PC-9 (cell line): ENCODE measurements around the gene CBR1. TPM values are rescaled to one million over a fixed set of nuclear protein-coding genes. Genes with fewer than 3 reads are reported as not detected.

Source experiments
- BruUV-seq: library from RNA; stranded (reverse); fragments of 400-500 nt; replicated peaks from 2 replicates; lab custom pipeline; 2021; lab: Mats Ljungman, UMichigan
- CTCF ChIA-PET: fragments of 300-600 bp; sonication (Branson Sonifier 250); formaldehyde crosslinking; loops from one replicate; lab custom pipeline; 2022; ENCODE audit warnings: antibody characterized with exemption; lab: Charles Lee
- POLR2A ChIA-PET: fragments of 300-600 bp; sonication (Branson Sonifier 250); formaldehyde crosslinking; loops from one replicate; lab custom pipeline; 2022; ENCODE audit warnings: antibody characterized with exemption; ENCODE audit not compliant: unreplicated experiment; lab: Charles Lee
- DNase-seq, 2 experiments: peaks; one replicate each; pipeline versions ENCODE4 v3.0.0 to v3.0.0-alpha.2; 2015 to 2022; ENCODE audit warnings: mixed read lengths in 1 of 2
- H2AFZ ChIP-seq: fragments of 200-600 bp; sonication (generic); 2 replicates; pipeline ENCODE4 v1.8.1; 2017; ENCODE audit warnings: antibody characterized with exemption
- H3F3A ChIP-seq: fragments of 200-600 bp; sonication (generic); 2 replicates; pipeline ENCODE4 v1.8.1; 2017; ENCODE audit warnings: antibody characterized with exemption, mild to moderate bottlenecking, low read depth; ENCODE audit not compliant: insufficient read depth
- H3K27ac ChIP-seq: fragments of 200-600 bp; sonication (generic); 2 replicates; pipeline ENCODE4 v1.6.1; 2016; ENCODE audit warnings: mixed run types
- H3K27me3 ChIP-seq: fragments of 200-600 bp; sonication (generic); 2 replicates; pipeline ENCODE4 v1.6.1; 2016; ENCODE audit warnings: low read depth, mixed run types; ENCODE audit not compliant: insufficient read depth
- H3K36me3 ChIP-seq: fragments of 200-600 bp; sonication (generic); 2 replicates; pipeline ENCODE4 v1.6.1; 2016; ENCODE audit warnings: low read depth, mixed run types
- H3K4me1 ChIP-seq: fragments of 200-600 bp; sonication (generic); replicated peaks from 2 replicates; pipeline ENCODE4 v1.6.1; 2016; ENCODE audit warnings: mixed run types; ENCODE audit not compliant: insufficient read depth
- H3K4me2 ChIP-seq: fragments of 200-600 bp; sonication (generic); 2 replicates; pipeline ENCODE4 v1.6.1; 2017; ENCODE audit warnings: mixed run types
- H3K4me3 ChIP-seq: fragments of 200-600 bp; sonication (generic); 2 replicates; pipeline ENCODE4 v1.6.1; 2016; ENCODE audit warnings: mixed run types
- H3K79me2 ChIP-seq: fragments of 200-600 bp; sonication (generic); 2 replicates; pipeline ENCODE4 v1.6.1; 2017; ENCODE audit warnings: low read depth, mixed run types
- H3K9me2 ChIP-seq: fragments of 200-600 bp; sonication (generic); 2 replicates; pipeline ENCODE4 v1.8.1; 2017; ENCODE audit warnings: mild to moderate bottlenecking; ENCODE audit not compliant: insufficient read depth
- H3K9me3 ChIP-seq: fragments of 200-600 bp; sonication (generic); 2 replicates; pipeline ENCODE4 v1.8.1; 2016; ENCODE audit warnings: low read depth; ENCODE audit not compliant: insufficient read depth
- H4K20me1 ChIP-seq: fragments of 200-600 bp; sonication (generic); 2 replicates; pipeline ENCODE4 v1.8.1; 2017; ENCODE audit not compliant: insufficient read depth
- EZH2 ChIP-seq: fragments of 200-600 bp; sonication (generic); IDR thresholded peaks from 2 replicates; pipeline ENCODE4 v1.8.0; 2017; ENCODE audit warnings: antibody characterized with exemption, low read depth
- intact Hi-C: fragments of 100-400 bp; cut with micrococcal nuclease; formaldehyde crosslinking; loops from one replicate; pipeline ENCODE4 v1.10.0; 2022; ENCODE audit not compliant: unreplicated experiment
- total RNA-seq: library from RNA; stranded (reverse); gene quantifications from 2 replicates; pipeline ENCODE4 v1.2.3, GENCODE V29; 2021
- TF ChIP-seq, protein P1 (sequence below): fragments of 200-600 bp; sonication (generic); conservative IDR thresholded peaks from 2 replicates; pipeline ENCODE4 v1.6.1; 2017; ENCODE audit warnings: mixed run types, antibody characterized with exemption, mild to moderate bottlenecking, moderate library complexity

CBR1 gene
- total RNA-seq, 1 experiment from 2014 or later: 80.2 TPM

DNA sequence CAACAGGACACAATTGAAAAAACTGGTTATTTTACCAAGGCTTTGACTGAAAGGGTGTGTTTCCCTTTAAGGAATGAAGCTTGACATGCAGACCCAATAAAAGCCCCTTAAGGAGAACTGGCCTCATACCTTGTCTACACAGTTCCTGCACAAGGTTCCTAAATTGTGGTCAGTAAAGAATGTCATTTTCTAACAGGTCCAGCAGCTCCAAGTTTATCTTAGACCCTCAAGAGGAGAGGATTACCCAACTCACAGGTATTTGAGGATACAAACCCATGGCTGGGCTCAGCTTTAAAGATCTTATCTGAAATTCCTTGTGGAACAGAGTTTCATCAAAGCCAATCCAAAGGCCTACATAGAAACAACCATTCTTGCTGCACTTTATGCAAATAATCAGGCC lies 33.6 kb downstream of the CBR1 start:
- peak in 1 of 2 experiments; percentile 43 for DNase-seq
- ChIA-PET POLR2A (no interaction called here), CTCF (interaction anchor here (0.6 to 0.8 kb wide), 2 partner anchors 10 kb away, joined by 3 read pairs; no protein-coding TSS in a partner anchor)
- Histone ChIP-seq H2AFZ (no peak overlapping the region), H3K4me2 (no peak overlapping the region), H3K9me3 (no peaks in the 10 kb centered on the region), H4K20me1 (no peaks in the 10 kb centered on the region), H3K4me3 (no peak overlapping the region), H3K79me2 (no peaks in the 10 kb centered on the region), H3F3A (no peaks in the 10 kb centered on the region), H3K27ac (no peak overlapping the region), H3K9me2 (no peaks in the 10 kb centered on the region), H3K27me3 (no peaks in the 10 kb centered on the region), H3K4me1 (no peaks in the 10 kb centered on the region), H3K36me3 (no peaks in the 10 kb centered on the region)
- BruUV-seq: no TSS peak
- intact Hi-C loops: no loop called here
- TF ChIP-seq, protein P1, sequence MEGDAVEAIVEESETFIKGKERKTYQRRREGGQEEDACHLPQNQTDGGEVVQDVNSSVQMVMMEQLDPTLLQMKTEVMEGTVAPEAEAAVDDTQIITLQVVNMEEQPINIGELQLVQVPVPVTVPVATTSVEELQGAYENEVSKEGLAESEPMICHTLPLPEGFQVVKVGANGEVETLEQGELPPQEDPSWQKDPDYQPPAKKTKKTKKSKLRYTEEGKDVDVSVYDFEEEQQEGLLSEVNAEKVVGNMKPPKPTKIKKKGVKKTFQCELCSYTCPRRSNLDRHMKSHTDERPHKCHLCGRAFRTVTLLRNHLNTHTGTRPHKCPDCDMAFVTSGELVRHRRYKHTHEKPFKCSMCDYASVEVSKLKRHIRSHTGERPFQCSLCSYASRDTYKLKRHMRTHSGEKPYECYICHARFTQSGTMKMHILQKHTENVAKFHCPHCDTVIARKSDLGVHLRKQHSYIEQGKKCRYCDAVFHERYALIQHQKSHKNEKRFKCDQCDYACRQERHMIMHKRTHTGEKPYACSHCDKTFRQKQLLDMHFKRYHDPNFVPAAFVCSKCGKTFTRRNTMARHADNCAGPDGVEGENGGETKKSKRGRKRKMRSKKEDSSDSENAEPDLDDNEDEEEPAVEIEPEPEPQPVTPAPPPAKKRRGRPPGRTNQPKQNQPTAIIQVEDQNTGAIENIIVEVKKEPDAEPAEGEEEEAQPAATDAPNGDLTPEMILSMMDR: no peak
- TF ChIP-seq EZH2: no peak

DNA sequence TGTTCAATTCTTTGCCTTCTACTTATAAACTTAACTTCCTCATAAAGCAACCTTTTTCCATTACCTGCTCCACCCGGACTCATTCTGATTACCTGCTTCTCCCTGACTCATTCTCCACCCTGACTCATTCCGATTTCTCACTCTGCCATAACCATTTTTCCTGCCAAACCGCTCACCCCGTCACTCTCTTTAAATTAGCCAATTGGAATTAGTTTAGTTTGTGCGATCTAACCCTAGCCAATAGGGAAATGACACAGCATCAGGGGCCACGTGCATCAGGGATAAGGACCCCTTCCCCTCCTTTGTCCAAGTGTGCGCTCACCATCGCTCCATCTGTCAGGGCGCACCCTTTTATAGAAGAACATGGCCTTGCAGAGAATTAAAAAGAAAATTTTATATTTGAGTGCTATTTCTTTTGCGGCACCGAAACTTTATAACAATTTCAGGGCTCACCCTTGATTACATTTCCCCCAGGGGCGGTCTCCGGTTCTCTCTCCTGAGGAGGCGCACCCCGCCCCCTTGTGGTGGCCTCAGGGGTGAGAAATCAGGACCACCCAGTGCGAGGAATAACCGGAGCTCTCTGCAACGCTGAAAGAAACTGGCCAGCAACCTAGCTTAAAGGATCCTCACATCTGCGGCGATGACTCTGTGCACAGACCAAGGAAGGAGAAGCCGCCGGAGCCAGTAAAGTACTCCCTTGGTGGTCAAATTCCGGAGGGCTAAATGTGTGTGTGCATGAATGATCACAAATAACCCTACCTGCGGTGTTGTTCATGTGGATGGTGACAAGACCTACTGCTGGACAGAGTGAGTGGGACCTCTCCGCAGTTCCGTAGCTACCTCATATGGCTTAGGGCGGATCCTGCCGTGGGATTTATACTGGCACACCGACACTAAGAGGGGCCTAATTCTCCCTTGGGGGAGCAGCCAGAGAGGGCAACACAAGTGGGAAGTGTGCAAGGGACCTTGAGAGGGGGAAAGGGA lies 34.8 kb downstream of the CBR1 start:
- H4K20me1 ChIP-seq: no peaks in the 10 kb centered on the region
- H3K36me3 ChIP-seq: no peaks in the 10 kb centered on the region
- no peaks in the 10 kb centered on the region for H3K9me3 ChIP-seq
- no peak overlapping the region for H3K27ac ChIP-seq
- no TSS peak for BruUV-seq
- no peaks in the 10 kb centered on the region for H3K4me1 ChIP-seq
- ChIA-PET CTCF (interaction anchor here (0.6 kb wide), 1 partner anchor 64 kb away, joined by 3 read pairs; no protein-coding TSS in a partner anchor), POLR2A (no interaction called here)
- H2AFZ ChIP-seq: no peak overlapping the region
- intact Hi-C loops: no loop called here
- no peak overlapping the region for H3K4me2 ChIP-seq
- no peak overlapping the region for H3K4me3 ChIP-seq
- H3F3A ChIP-seq: no peaks in the 10 kb centered on the region
- TF ChIP-seq, protein P1: no peak
- no peak for TF ChIP-seq EZH2
- no peaks in the 10 kb centered on the region for H3K79me2 ChIP-seq
- no peaks in the 10 kb centered on the region for H3K9me2 ChIP-seq
- no peak for DNase-seq
- no peaks in the 10 kb centered on the region for H3K27me3 ChIP-seq

DNA sequence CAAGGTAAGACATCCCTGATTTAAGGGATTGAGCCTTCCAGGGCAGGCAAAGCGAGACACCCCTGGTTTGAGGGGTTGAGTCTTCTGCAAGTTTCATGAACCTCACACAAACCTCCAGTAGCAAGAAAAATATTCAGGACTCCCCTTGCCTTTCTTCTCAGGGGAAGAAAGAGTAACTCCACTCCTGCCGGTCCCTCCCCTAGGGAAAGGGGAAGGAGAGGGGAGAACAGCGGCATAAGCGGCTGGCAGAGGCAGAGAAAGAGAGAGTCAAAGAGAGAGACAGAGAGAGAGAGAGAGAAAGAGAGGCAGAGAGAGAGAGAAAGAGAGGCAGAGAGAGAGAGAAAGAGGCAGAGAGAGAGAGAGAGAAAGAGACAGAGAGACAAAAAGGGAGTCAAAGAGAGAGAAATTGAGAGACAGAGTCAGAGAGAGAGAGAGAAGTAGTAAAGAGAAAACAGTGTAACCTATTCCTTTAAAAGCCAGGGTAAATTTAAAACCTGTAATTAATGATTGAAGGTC lies 35.6 kb downstream of the CBR1 start:
- Histone ChIP-seq H2AFZ (no peak overlapping the region), H3F3A (no peaks in the 10 kb centered on the region), H3K4me2 (no peak overlapping the region), H3K79me2 (no peaks in the 10 kb centered on the region), H3K27me3 (no peaks in the 10 kb centered on the region), H3K27ac (no peak overlapping the region), H3K9me3 (no peaks in the 10 kb centered on the region), H3K36me3 (no peaks in the 10 kb centered on the region), H3K4me1 (no peaks in the 10 kb centered on the region), H3K9me2 (no peaks in the 10 kb centered on the region), H4K20me1 (no peaks in the 10 kb centered on the region), H3K4me3 (no peak overlapping the region)
- intact Hi-C loops: no loop called here
- no peak for DNase-seq
- ChIA-PET CTCF (interaction anchor here (0.6 kb wide), 1 partner anchor 65 kb away, joined by 3 read pairs; no protein-coding TSS in a partner anchor), POLR2A (no interaction called here)
- TF ChIP-seq, protein P1: no peak
- TF ChIP-seq EZH2: no peak
- BruUV-seq: no TSS peak
